ENCODE results near the gene GPT2. TPM values are rescaled to one million over a fixed set of nuclear protein-coding genes. Genes with fewer than 3 reads are reported as not detected.

The GPT2 gene
- total and polyA plus RNA-seq, 2 donors (not counting 3 experiments of a cell fraction or from before 2014, with no cell fraction given) = 10.8 to 17.9 TPM

GRCh38 chr16:46889942-46890300, 5.8 kb downstream of the GPT2 start:
- DNase-seq (ENCODE audit: low read depth, low spot score) (no peak), FAIRE-seq (no peak)
- Histone ChIP-seq H3K9me3 (replicated peaks; ENCODE audit: control insufficient read depth, insufficient read depth, low read length) (no peaks in the 10 kb centered on the region), H3K27ac (ENCODE audit: insufficient read depth, low read depth, low read length) (no peak overlapping the region), H3K79me2 (ENCODE audit: control insufficient read depth, insufficient read depth, low read length) (no peaks in the 10 kb centered on the region), H4K20me1 (replicated peaks; ENCODE audit: control insufficient read depth, extremely low read depth, insufficient read depth, low read length) (no peaks in the 10 kb centered on the region), H3K4me1 (ENCODE audit: control insufficient read depth, extremely low read depth, insufficient read depth, low read length) (peaks cover 2% of the 10 kb centered on the region), H3K27me3 (ENCODE audit: control insufficient read depth in 2 of 2, insufficient read depth in 2 of 2, low read length in 2 of 2) (no peaks in the 10 kb centered on the region), H3K4me3 (replicated peaks in 1 of 3; ENCODE audit: insufficient read depth in 1 of 3, low read depth in 1 of 3, low read length in 3 of 3) (no peak overlapping the region), H3K9ac (replicated peaks; ENCODE audit: extremely low read depth, insufficient read depth, low read length) (no peak overlapping the region), H3K9me1 (replicated peaks; ENCODE audit: control insufficient read depth, extremely low read depth, insufficient read depth, low read length) (no peaks in the 10 kb centered on the region), H2AFZ (ENCODE audit: low read depth, low read length) (no peak overlapping the region), H3K4me2 (ENCODE audit: insufficient read depth, low read length) (no peak overlapping the region), H3K36me3 (ENCODE audit: control insufficient read depth in 2 of 2, extremely low read depth in 1 of 2, insufficient read depth in 2 of 2, low read length in 2 of 2) (no peaks in the 10 kb centered on the region)
- intact Hi-C loops (cut with micrococcal nuclease) = no loop called here
- CTCF ChIA-PET = interaction anchor here (0.8 to 1.2 kb wide), 2 partner anchors 17 to 56 kb away, joined by 3 read pairs; no protein-coding TSS in a partner anchor
- BruUV-seq (replicated peaks) = no TSS peak
- POLR2A ChIA-PET = no interaction called here
- dilution Hi-C loops (cut with MboI; ENCODE audit: extremely low pct_ligation_motif_present, low sequenced_read_pairs) = no loop called here
- TF ChIP-seq MAX (IDR thresholded peaks at IDR 0.05; ENCODE audit: insufficient read depth, insufficient read length) = no peak
- no peak for TF ChIP-seq CTCF (IDR thresholded peaks at IDR 0.05; ENCODE audit: extremely low read depth in 1 of 2, insufficient read depth in 1 of 2, low read depth in 1 of 2, low read length in 2 of 2)
- no peak for TF ChIP-seq JUN (IDR thresholded peaks at IDR 0.05; ENCODE audit: borderline replicate concordance, insufficient read depth, insufficient read length, low read depth)
- TF ChIP-seq POLR2AphosphoS5 (IDR thresholded peaks at IDR 0.05; ENCODE audit: insufficient read depth, low read depth, low read length) = no peak
- TF ChIP-seq POLR2A (IDR thresholded peaks at IDR 0.05; ENCODE audit: low read depth, low read length) = no peak
- no peak for TF ChIP-seq MYC (IDR thresholded peaks at IDR 0.05; ENCODE audit: low read depth, low read length)
- TF ChIP-seq EZH2 (IDR thresholded peaks at IDR 0.05; ENCODE audit: borderline replicate concordance, low read depth, low read length, severe bottlenecking) = no peak
- no peak for TF ChIP-seq FOS (IDR thresholded peaks at IDR 0.05; ENCODE audit: borderline replicate concordance, insufficient read depth, low read length)
- TF ChIP-seq GATA2 (IDR thresholded peaks at IDR 0.05; ENCODE audit: insufficient read depth, insufficient read length, low read depth, low read length) = no peak

Measured in endothelial cell of umbilical vein (primary cell).